GM12874 (cell line): ENCODE measurements around the gene TRIM46.

Experiments used
- TF ChIP-seq, protein P1 (sequence below): IDR thresholded peaks from 2 replicates; pipeline ENCODE4 v1.5.1; 2011; ENCODE audit warnings: low read depth, mild to moderate bottlenecking, control low read depth, low read length, moderate library complexity; ENCODE audit not compliant: insufficient read depth

Gene TRIM46, protein sequence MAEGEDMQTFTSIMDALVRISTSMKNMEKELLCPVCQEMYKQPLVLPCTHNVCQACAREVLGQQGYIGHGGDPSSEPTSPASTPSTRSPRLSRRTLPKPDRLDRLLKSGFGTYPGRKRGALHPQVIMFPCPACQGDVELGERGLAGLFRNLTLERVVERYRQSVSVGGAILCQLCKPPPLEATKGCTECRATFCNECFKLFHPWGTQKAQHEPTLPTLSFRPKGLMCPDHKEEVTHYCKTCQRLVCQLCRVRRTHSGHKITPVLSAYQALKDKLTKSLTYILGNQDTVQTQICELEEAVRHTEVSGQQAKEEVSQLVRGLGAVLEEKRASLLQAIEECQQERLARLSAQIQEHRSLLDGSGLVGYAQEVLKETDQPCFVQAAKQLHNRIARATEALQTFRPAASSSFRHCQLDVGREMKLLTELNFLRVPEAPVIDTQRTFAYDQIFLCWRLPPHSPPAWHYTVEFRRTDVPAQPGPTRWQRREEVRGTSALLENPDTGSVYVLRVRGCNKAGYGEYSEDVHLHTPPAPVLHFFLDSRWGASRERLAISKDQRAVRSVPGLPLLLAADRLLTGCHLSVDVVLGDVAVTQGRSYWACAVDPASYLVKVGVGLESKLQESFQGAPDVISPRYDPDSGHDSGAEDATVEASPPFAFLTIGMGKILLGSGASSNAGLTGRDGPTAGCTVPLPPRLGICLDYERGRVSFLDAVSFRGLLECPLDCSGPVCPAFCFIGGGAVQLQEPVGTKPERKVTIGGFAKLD

GRCh38 chr1:155173478-155174323, at the start of gene TRIM46:
Gene TRIM46, plus strand, starts transcription at chr1:155173849. Its CDS starts 118 bp downstream, at chr1:155173967.
- TF ChIP-seq, protein P1, sequence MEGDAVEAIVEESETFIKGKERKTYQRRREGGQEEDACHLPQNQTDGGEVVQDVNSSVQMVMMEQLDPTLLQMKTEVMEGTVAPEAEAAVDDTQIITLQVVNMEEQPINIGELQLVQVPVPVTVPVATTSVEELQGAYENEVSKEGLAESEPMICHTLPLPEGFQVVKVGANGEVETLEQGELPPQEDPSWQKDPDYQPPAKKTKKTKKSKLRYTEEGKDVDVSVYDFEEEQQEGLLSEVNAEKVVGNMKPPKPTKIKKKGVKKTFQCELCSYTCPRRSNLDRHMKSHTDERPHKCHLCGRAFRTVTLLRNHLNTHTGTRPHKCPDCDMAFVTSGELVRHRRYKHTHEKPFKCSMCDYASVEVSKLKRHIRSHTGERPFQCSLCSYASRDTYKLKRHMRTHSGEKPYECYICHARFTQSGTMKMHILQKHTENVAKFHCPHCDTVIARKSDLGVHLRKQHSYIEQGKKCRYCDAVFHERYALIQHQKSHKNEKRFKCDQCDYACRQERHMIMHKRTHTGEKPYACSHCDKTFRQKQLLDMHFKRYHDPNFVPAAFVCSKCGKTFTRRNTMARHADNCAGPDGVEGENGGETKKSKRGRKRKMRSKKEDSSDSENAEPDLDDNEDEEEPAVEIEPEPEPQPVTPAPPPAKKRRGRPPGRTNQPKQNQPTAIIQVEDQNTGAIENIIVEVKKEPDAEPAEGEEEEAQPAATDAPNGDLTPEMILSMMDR: no peak

DNA sequence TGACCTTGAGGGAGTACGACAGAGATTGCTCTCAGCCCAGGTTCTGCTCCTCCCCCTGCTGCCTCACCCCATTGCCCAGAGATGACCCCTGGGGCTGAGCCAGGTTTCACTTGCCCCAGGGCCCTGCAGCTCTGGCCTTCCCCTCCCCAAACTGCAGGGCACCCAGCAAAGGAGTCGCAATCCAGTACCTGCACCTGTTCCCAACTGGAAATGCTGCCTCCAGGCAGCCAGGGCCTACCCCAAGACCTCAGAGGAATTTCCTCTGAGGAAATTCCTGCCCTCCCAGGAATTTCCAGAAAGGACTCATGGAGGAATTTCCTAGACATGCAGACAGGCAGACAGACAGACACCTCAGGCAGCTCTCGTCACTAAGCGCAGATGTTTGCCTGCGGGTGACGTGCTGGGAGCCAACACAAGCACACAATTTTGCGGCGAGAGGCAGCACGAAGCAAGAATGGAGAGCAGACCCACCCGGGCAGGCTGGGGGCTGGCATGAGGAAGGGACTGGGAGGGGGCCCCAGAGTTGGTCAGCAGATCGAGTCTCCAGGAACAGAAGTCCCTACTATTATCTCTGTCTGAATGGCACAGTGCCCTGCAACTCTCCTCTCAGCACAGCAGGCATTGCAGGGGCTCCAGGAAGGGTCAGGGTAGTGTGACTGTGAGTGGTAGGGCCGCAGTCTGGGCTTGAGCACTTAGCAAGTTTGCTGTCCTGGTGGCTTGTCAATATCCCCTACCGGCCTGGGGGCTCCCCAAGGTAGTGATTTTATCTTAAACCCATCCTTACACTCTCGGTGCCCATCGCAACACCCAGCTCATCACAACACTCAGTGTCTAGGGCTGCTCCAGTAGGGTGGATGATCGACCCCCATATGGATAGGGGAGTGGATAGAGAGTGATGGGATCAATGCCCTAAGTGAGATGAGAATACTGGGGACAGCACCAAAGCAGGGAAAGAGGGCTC, 48.9 kb upstream of the TRIM46 start:
- TF ChIP-seq, protein P1: no peak

DNA sequence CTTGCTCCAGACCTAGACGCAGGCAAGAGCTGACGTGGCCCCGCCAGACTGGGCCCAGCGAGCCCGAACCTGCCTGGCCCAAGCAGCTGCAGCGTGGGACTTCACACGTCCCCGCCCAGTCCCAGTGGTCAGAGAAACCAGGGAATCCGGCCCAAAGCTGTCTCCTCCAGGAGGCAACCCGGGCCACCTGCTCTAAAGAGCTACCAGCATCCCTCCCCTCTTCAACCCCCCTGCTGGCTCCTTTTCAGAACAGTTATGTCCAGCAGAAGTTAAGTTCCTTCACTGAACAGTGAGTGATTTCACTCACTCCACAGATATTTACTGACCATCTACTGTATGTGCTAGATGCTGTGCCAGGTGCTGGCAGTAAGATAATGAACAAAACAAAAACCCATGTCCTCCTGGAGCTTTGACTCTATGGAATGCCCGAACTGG, 48.1 kb upstream of the TRIM46 start:
- TF ChIP-seq, protein P1: no peak

DNA sequence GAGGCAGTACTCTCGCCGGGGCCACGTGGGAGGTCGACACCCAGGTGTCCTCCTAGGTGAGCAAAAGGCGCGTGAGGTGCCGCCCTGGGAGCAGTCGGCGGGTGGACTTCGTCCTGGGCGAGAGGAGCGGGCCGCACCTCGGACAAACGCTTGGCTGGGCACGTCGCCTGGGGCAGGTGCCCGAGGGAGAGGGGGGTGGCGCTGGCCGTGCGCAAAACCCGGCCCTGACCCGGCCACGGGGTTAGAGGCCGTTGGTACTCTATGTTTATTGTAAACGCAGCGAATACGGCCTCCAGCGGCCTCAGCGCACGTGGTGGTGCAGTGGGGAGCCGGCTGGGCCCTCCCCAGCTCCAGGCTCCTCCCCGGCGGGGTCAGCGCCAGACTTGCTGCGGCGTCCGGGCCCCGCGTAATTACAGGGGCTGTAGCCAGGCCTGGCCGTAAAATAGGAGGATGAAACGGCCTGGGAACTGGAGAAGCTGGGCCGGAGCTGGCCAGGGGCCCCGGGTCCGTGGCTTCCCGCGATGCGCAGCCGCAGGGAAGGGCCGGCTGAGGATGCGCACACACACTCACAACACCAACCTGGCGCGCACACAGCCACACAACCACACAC, 47.6 kb upstream of the TRIM46 start:
- TF ChIP-seq, protein P1: no peak

DNA sequence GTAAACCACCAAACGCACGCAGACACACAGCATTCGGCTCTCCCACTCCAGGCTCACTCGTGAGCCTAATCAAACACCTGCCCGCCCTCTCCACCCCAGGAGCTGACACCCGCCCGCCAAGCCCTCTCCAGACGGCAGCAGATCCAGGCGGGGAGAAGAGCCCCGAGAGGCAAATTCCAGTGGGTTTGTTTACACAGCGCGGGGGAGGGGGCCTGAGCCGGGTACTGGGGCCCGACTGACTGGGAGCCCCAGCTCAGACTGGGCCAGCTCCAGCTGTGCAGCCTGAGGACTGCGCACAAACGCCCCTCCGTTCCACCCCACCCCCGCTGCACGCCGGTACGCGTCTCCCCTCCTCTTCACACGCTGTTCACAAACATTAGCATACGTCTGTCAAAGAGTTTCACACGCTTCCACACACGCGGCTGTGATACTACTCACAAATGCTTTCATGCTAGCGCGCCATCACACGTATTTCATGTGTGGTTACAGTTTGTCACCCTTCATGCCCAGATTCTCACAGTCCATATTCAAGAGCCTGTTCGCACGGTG, 47.0 kb upstream of the TRIM46 start:
- TF ChIP-seq, protein P1: no peak
